H1 (cell line): ENCODE measurements around the gene NFASC. TPM values are rescaled to one million over a fixed set of nuclear protein-coding genes. Genes with fewer than 3 reads are reported as not detected.

Experiments used
- CTCF ChIA-PET: fragments of 300-600 bp; sonication (Branson Sonifier 250); formaldehyde crosslinking; loops from one replicate; lab custom pipeline; 2021; ENCODE audit not compliant: partially characterized antibody; lab: Charles Lee
- POLR2A ChIA-PET: fragments of 300-600 bp; sonication (Branson Sonifier 250); formaldehyde crosslinking; loops from one replicate; lab custom pipeline; 2021; ENCODE audit warnings: inconsistent platforms; ENCODE audit not compliant: partially characterized antibody; lab: Charles Lee
- DNase-seq, 2 experiments: peaks; one replicate each; pipeline versions ENCODE4 v3.0.0 to v3.0.0-alpha.2; 2010 to 2022; ENCODE audit warnings: low spot score in 2 of 2, low read depth in 1 of 2, mixed read lengths in 1 of 2
- FAIRE-seq: peaks from 2 replicates; lab custom pipeline; 2011; peaks lifted over from hg19 to GRCh38; lab: Jason Lieb, UNC
- H2AFZ ChIP-seq: 2 replicates; pipeline ENCODE4 v1.8.1; 2012; ENCODE audit warnings: low read length, inconsistent platforms
- H2AK5ac ChIP-seq: 2 replicates; pipeline ENCODE4 v1.6.1; 2013; ENCODE audit warnings: low read depth, low read length
- H2BK120ac ChIP-seq: replicated peaks from 2 replicates; pipeline ENCODE3; 2013; ENCODE audit warnings: low read depth, low read length, inconsistent platforms
- H2BK12ac ChIP-seq: 2 replicates; pipeline ENCODE4 v1.6.1; 2013; ENCODE audit warnings: low read depth, low read length
- H2BK15ac ChIP-seq: 2 replicates; pipeline ENCODE4 v1.6.1; 2013; ENCODE audit warnings: low read length
- H2BK20ac ChIP-seq: 2 replicates; pipeline ENCODE4 v1.6.1; 2013; ENCODE audit warnings: low read length
- H2BK5ac ChIP-seq: 2 replicates; pipeline ENCODE4 v1.6.1; 2013; ENCODE audit warnings: low read depth, low read length
- H3K14ac ChIP-seq: 2 replicates; pipeline ENCODE4 v1.6.1; 2013; ENCODE audit warnings: inconsistent platforms; ENCODE audit not compliant: insufficient read length
- H3K18ac ChIP-seq: 2 replicates; pipeline ENCODE4 v1.6.1; 2013; ENCODE audit warnings: low read length; ENCODE audit errors: extremely low read depth
- H3K23ac ChIP-seq: 2 replicates; pipeline ENCODE4 v1.6.1; 2013; ENCODE audit warnings: inconsistent platforms; ENCODE audit not compliant: insufficient read length
- H3K23me2 ChIP-seq: 2 replicates; pipeline ENCODE4 v1.6.1; 2013; ENCODE audit warnings: low read depth, low read length
- H3K27ac ChIP-seq: 2 replicates; pipeline ENCODE4 v1.6.1; 2011; ENCODE audit warnings: low read depth, low read length, inconsistent platforms
- H3K27me3 ChIP-seq, 4 experiments: replicated peaks in 1 of 4; 1 replicate in 1 of 4; 2 replicates in 3 of 4; pipeline versions ENCODE4 v1.6.1 to v1.8.1; 2011 to 2013; ENCODE audit warnings: low read length in 3 of 4, mild to moderate bottlenecking in 3 of 4, inconsistent platforms in 2 of 4, mixed read lengths in 2 of 4, moderate library complexity in 1 of 4; ENCODE audit not compliant: control insufficient read depth in 3 of 4, insufficient read depth in 3 of 4; ENCODE audit errors: extremely low read depth in 1 of 4
- H3K36me3 ChIP-seq, 4 experiments: 2 replicates each; pipeline versions ENCODE4 v1.6.1 to v1.8.1; 2011 to 2013; ENCODE audit warnings: mild to moderate bottlenecking in 4 of 4, low read length in 3 of 4, moderate library complexity in 2 of 4, control low read depth in 1 of 4, inconsistent platforms in 1 of 4; ENCODE audit not compliant: insufficient read depth in 4 of 4, control insufficient read depth in 2 of 4
- H3K4ac ChIP-seq: replicated peaks from 2 replicates; pipeline ENCODE3; 2013; ENCODE audit warnings: low read length, low read depth, mixed read lengths, inconsistent platforms; ENCODE audit not compliant: insufficient read length
- H3K4me1 ChIP-seq, 4 experiments: replicated peaks in 1 of 4; 1 replicate in 1 of 4; 2 replicates in 3 of 4; pipeline versions ENCODE4 v1.6.1 to v1.8.1; 2011 to 2013; ENCODE audit warnings: low read length in 3 of 4, inconsistent platforms in 2 of 4, mixed read lengths in 1 of 4; ENCODE audit not compliant: insufficient read depth in 4 of 4, control insufficient read depth in 3 of 4
- H3K4me2 ChIP-seq, 2 experiments: 2 replicates each; pipeline versions ENCODE4 v1.6.1 to v1.8.1; 2011 to 2013; ENCODE audit warnings: low read depth in 2 of 2, low read length in 2 of 2, control low read depth in 1 of 2, inconsistent platforms in 1 of 2, mild to moderate bottlenecking in 1 of 2; ENCODE audit not compliant: insufficient read depth in 1 of 2
- H3K4me3 ChIP-seq, 4 experiments: fragments of 200-600, 300-600 bp in 1 of 4; sonication (generic), shearing (Covaris generic), sonication (Bioruptor Twin) in 1 of 4; 2 replicates each; pipeline versions ENCODE4 v1.5.1 to v1.8.1; 2011 to 2016; ENCODE audit warnings: low read length in 4 of 4, low read depth in 3 of 4, control low read depth in 2 of 4, inconsistent platforms in 2 of 4, mild to moderate bottlenecking in 2 of 4, mixed read lengths in 1 of 4, moderate library complexity in 1 of 4; ENCODE audit not compliant: insufficient read depth in 2 of 4; ENCODE audit errors: extremely low read depth in 1 of 4
- H3K56ac ChIP-seq: replicated peaks from 2 replicates; pipeline ENCODE3; 2013; ENCODE audit warnings: low read depth, mild to moderate bottlenecking, mixed read lengths, low read length, inconsistent platforms; ENCODE audit not compliant: insufficient read length
- H3K79me1 ChIP-seq: 2 replicates; pipeline ENCODE4 v1.6.1; 2013; ENCODE audit warnings: low read depth, low read length, control low read depth
- H3K79me2 ChIP-seq, 2 experiments: 2 replicates each; pipeline versions ENCODE4 v1.6.1 to v1.8.1; 2012 to 2013; ENCODE audit warnings: low read length in 2 of 2, mild to moderate bottlenecking in 2 of 2, inconsistent platforms in 1 of 2; ENCODE audit not compliant: insufficient read depth in 2 of 2, control insufficient read depth in 1 of 2
- H3K9ac ChIP-seq, 4 experiments: replicated peaks in 1 of 4; 1 replicate in 1 of 4; 2 replicates in 3 of 4; pipeline versions ENCODE4 v1.6.1 to v1.8.1; 2011 to 2013; ENCODE audit warnings: low read depth in 3 of 4, low read length in 3 of 4, control low read depth in 2 of 4, mild to moderate bottlenecking in 2 of 4, moderate library complexity in 2 of 4, inconsistent platforms in 1 of 4; ENCODE audit errors: extremely low read depth in 1 of 4
- H3K9me3 ChIP-seq, 2 experiments: 2 replicates each; pipeline versions ENCODE4 v1.6.1 to v1.8.1; 2012 to 2013; ENCODE audit warnings: mild to moderate bottlenecking in 2 of 2, moderate library complexity in 2 of 2, control low read depth in 1 of 2, inconsistent platforms in 1 of 2, low read depth in 1 of 2, low read length in 1 of 2, mixed read lengths in 1 of 2; ENCODE audit not compliant: insufficient read depth in 2 of 2
- H4K20me1 ChIP-seq, 2 experiments: replicated peaks in 1 of 2; 2 replicates each; pipeline versions ENCODE3 to v1.8.1; 2011 to 2013; ENCODE audit warnings: inconsistent platforms in 2 of 2, low read length in 2 of 2, mild to moderate bottlenecking in 1 of 2; ENCODE audit not compliant: insufficient read depth in 2 of 2, control insufficient read depth in 1 of 2
- H4K5ac ChIP-seq: 2 replicates; pipeline ENCODE4 v1.6.1; 2013; ENCODE audit warnings: low read length, low read depth, mixed read lengths, inconsistent platforms; ENCODE audit not compliant: insufficient read length
- H4K8ac ChIP-seq: 2 replicates; pipeline ENCODE4 v1.8.0; 2013; ENCODE audit warnings: mild to moderate bottlenecking, moderate library complexity, low read length, inconsistent platforms; ENCODE audit not compliant: insufficient read depth; ENCODE audit errors: extremely low read depth
- H4K91ac ChIP-seq: replicated peaks from 2 replicates; pipeline ENCODE3; 2013; ENCODE audit warnings: low read length, mixed read lengths, inconsistent platforms; ENCODE audit not compliant: insufficient read length
- ATF3 ChIP-seq: IDR thresholded peaks from 2 replicates; pipeline ENCODE4 v1.6.1; 2011; ENCODE audit warnings: low read depth, mild to moderate bottlenecking, low read length; ENCODE audit not compliant: insufficient read depth
- KDM5A ChIP-seq: fragments of 200-600 bp; IDR thresholded peaks from 2 replicates; pipeline ENCODE4 v1.7.1; 2012; ENCODE audit warnings: mild to moderate bottlenecking, low read length, inconsistent platforms, mixed read lengths
- WGBS, 2 experiments: shearing (Covaris generic) in 1 of 2; methylation state at CpG; one replicate each; pipeline versions ENCODE4 v1.1.6 to v1.1.7; 2013 to 2015; ENCODE audit warnings: low lambda C conversion rate in 2 of 2, mixed read lengths in 2 of 2, inconsistent platforms in 1 of 2, low coverage in 1 of 2, missing lambda C conversion rate in 1 of 2; ENCODE audit not compliant: insufficient replicate concordance in 2 of 2, insufficient coverage in 1 of 2, insufficient read length in 1 of 2; ENCODE audit errors: extremely low coverage in 1 of 2, missing lambda C conversion rate in 1 of 2; 5-methylcytosine and 5-hydroxymethylcytosine counted together
- polyA plus RNA-seq, 7 experiments: library from polyadenylated mRNA; depleted of rRNA in 3 of 7; stranded (reverse) in 5 of 7; unstranded in 2 of 7; fragments of >200 nt in 5 of 7; fragments of 200-250 nt in 2 of 7; gene quantifications; 1 replicate in 5 of 7; 2 replicates in 1 of 7; 4 replicates in 1 of 7; pipeline versions ENCODE4 v1.2.1 to v1.2.3, GENCODE V29; 2011 to 2013; ENCODE audit warnings: missing spikeins in 2 of 7, mixed read lengths in 2 of 7
- total RNA-seq: library from RNA; stranded (reverse); fragmentation: NEBNext Ultra II Directional; extraction: Animal tissue kit (Norgen Biotek cat#: 25700); gene quantifications from 2 replicates; pipeline ENCODE4 v1.2.1, GENCODE V29; 2021

The NFASC gene
- total and polyA plus RNA-seq, 2 of the 8 experiments (the other 6 are each of a cell fraction or from before 2014, with no cell fraction given): 5.0 to 15.2 TPM

DNA sequence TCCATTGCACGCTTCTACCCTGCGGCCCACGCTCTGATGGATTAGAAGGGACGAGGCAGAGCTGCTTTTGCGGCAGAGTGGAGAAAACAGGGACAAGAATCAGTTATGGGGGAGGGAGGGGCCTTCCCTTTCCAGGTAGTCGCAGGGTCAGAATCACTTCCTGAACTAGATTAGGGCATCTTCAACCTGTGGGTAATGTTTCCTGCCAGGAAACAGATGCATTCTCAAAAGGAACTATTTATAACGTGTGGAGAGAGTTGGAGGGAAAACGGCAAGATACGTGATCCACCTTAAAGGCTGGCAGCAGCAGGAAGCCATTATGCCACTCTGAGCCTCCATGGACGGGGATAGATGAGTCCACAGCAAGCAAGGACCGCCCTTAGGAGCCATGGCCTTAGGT is 112.5 kb downstream of the NFASC start:
- POLR2A ChIA-PET: no interaction called here
- H3K18ac ChIP-seq: no peak overlapping the region
- no peak overlapping the region for H2BK120ac ChIP-seq
- no peak overlapping the region for H3K56ac ChIP-seq
- no peak overlapping the region for H4K5ac ChIP-seq
- no peak overlapping the region for H4K91ac ChIP-seq
- no peaks in the 10 kb centered on the region for H3K9me3 ChIP-seq
- no peak overlapping the region for H3K4ac ChIP-seq
- no peaks in the 10 kb centered on the region for H3K23me2 ChIP-seq
- no peak overlapping the region for H2BK15ac ChIP-seq
- no peak overlapping the region for H2BK12ac ChIP-seq
- no peaks in the 10 kb centered on the region for H3K27me3 ChIP-seq
- H3K4me3 ChIP-seq: no peak overlapping the region
- TF ChIP-seq ATF3: no peak
- no peak for TF ChIP-seq KDM5A
- no peaks in the 10 kb centered on the region; the same call in 1 of the 2 replicates for H3K79me1 ChIP-seq
- FAIRE-seq (no peak), DNase-seq (no peak)
- H4K20me1 ChIP-seq: no peaks in the 10 kb centered on the region
- H3K4me1 ChIP-seq: no peaks in the 10 kb centered on the region
- no peak overlapping the region for H3K23ac ChIP-seq
- no peaks in the 10 kb centered on the region for H3K79me2 ChIP-seq
- no peak overlapping the region for H3K14ac ChIP-seq
- CTCF ChIA-PET: interaction anchor here (26.1 to 33.8 kb wide), 2 partner anchors 43 to 82 kb away, joined by 531 to 1336 read pairs; partner anchors contain the start of gene TMEM81
- WGBS, 2 experiments: 92% methylated on average over 11 of the region's 11 CpGs; no CpG with 5 or more reads in 1 of the 2 experiments
- no peak overlapping the region for H4K8ac ChIP-seq
- no peak overlapping the region for H2AFZ ChIP-seq
- H3K36me3 ChIP-seq: no peaks in the 10 kb centered on the region
- H3K9ac ChIP-seq: no peak overlapping the region; a peak in 1 of 7 replicates
- no peak overlapping the region for H3K27ac ChIP-seq
- H2BK20ac ChIP-seq: no peak overlapping the region
- no peak overlapping the region for H3K4me2 ChIP-seq
- H2AK5ac ChIP-seq: no peak overlapping the region
- H2BK5ac ChIP-seq: no peak overlapping the region
